Hepatocyte (in vitro differentiated cells): Measurements from ENCODE around the gene CLIP1. TPM values are rescaled to one million over a fixed set of nuclear protein-coding genes. Genes with fewer than 3 reads are reported as not detected.

ENCODE experiments used
- DNase-seq: peaks from one replicate; pipeline ENCODE4 v3.0.0-alpha.2; 2016; ENCODE audit warnings: low spot score
- H2AFZ ChIP-seq: fragments of 200-600 bp; sonication (generic); 2 replicates; pipeline ENCODE4 v1.6.0; 2016; ENCODE audit warnings: antibody characterized with exemption, mild to moderate bottlenecking
- H3K27ac ChIP-seq: fragments of 200-600 bp; sonication (generic); 2 replicates; pipeline ENCODE4 v1.5.1; 2016; ENCODE audit warnings: mild to moderate bottlenecking
- H3K27me3 ChIP-seq: fragments of 200-600 bp; sonication (generic); 2 replicates; pipeline ENCODE4 v1.6.1; 2016
- H3K36me3 ChIP-seq: fragments of 200-600 bp; sonication (generic); replicated peaks from 2 replicates; pipeline ENCODE4 v1.5.1; 2016; ENCODE audit warnings: low read depth; ENCODE audit not compliant: insufficient read depth
- H3K4me1 ChIP-seq: fragments of 200-600 bp; sonication (generic); 2 replicates; pipeline ENCODE4 v1.5.1; 2016; ENCODE audit warnings: mild to moderate bottlenecking, moderate library complexity; ENCODE audit not compliant: insufficient read depth
- H3K4me2 ChIP-seq: fragments of 200-600 bp; sonication (generic); 2 replicates; pipeline ENCODE4 v1.6.0; 2016
- H3K4me3 ChIP-seq: fragments of 200-600 bp; sonication (generic); 2 replicates; pipeline ENCODE4 v1.5.1; 2016; ENCODE audit warnings: mild to moderate bottlenecking
- H3K79me2 ChIP-seq: fragments of 200-600 bp; sonication (generic); 2 replicates; pipeline ENCODE4 v1.6.0; 2017; ENCODE audit warnings: mild to moderate bottlenecking
- H3K9me2 ChIP-seq: fragments of 200-600 bp; sonication (generic); replicated peaks from 2 replicates; pipeline ENCODE4 v1.6.0; 2017; ENCODE audit warnings: mild to moderate bottlenecking; ENCODE audit not compliant: insufficient read depth
- H3K9me3 ChIP-seq: fragments of 200-600 bp; sonication (generic); 2 replicates; pipeline ENCODE4 v1.5.1; 2016; ENCODE audit warnings: low read depth, mild to moderate bottlenecking
- H4K20me1 ChIP-seq: fragments of 200-600 bp; sonication (generic); 2 replicates; pipeline ENCODE4 v1.6.0; 2016; ENCODE audit warnings: mild to moderate bottlenecking; ENCODE audit not compliant: insufficient read depth, poor library complexity, severe bottlenecking
- CTCF ChIP-seq: fragments of 200-600 bp; sonication (generic); IDR thresholded peaks from 2 replicates; pipeline ENCODE4 v1.5.1; 2016; ENCODE audit warnings: antibody characterized with exemption, mild to moderate bottlenecking; ENCODE audit not compliant: poor library complexity
- EZH2 ChIP-seq: fragments of 200-600 bp; sonication (generic); IDR thresholded peaks from 2 replicates; pipeline ENCODE4 v1.6.1; 2016; ENCODE audit warnings: antibody characterized with exemption, mild to moderate bottlenecking, borderline replicate concordance
- EZH2phosphoT487 ChIP-seq: fragments of 200-600 bp; sonication (generic); IDR thresholded peaks from one replicate; pipeline ENCODE4 v1.6.1; 2018; ENCODE audit warnings: antibody characterized with exemption, mild to moderate bottlenecking, low read depth, moderate library complexity; ENCODE audit not compliant: unreplicated experiment, severe bottlenecking
- WGBS: methylation state at CpG from one replicate; pipeline ENCODE4 v1.1.6; 2016; ENCODE audit warnings: low lambda C conversion rate; ENCODE audit errors: missing lambda C conversion rate; 5-methylcytosine and 5-hydroxymethylcytosine counted together
- polyA plus RNA-seq: library from polyadenylated mRNA; unstranded; fragments of >200 nt; fragmentation: Nextera tagmentation; extraction: Ambion mirVana; gene quantifications from 2 replicates; pipeline ENCODE4 v1.2.1, GENCODE V29; 2016
- total RNA-seq: library from RNA; depleted of rRNA; stranded (reverse); fragments of >200 nt; gene quantifications from 2 replicates; pipeline ENCODE4 v1.2.3, GENCODE V29; 2014

Gene CLIP1
- total and polyA plus RNA-seq, 2 experiments from 2014 or later: 38.0 to 45.2 TPM

- no peak overlapping the region for H3K4me3 ChIP-seq
- DNase-seq: no peak
- no peaks in the 10 kb centered on the region for H3K9me2 ChIP-seq
- no peak overlapping the region for H3K27ac ChIP-seq
- WGBS: 92% methylated on average over 8 of the region's 8 CpGs
- H3K4me1 ChIP-seq: no peaks in the 10 kb centered on the region
- H3K79me2 ChIP-seq: no peaks in the 10 kb centered on the region
- no peaks in the 10 kb centered on the region for H3K27me3 ChIP-seq
- no peak for TF ChIP-seq EZH2phosphoT487
- no peak for TF ChIP-seq EZH2
- TF ChIP-seq CTCF: no peak
- H2AFZ ChIP-seq: no peak overlapping the region
- H4K20me1 ChIP-seq: no peaks in the 10 kb centered on the region
- no peaks in the 10 kb centered on the region for H3K9me3 ChIP-seq
- no peaks in the 10 kb centered on the region for H3K36me3 ChIP-seq
- no peak overlapping the region for H3K4me2 ChIP-seq
Measured at GRCh38 chr12:122318607-122319605, 103.6 kb downstream of the CLIP1 start.

- Histone ChIP-seq H3K4me3 (no peak overlapping the region), H3K4me2 (no peak overlapping the region), H2AFZ (no peak overlapping the region), H3K36me3 (no peaks in the 10 kb centered on the region), H3K9me2 (no peaks in the 10 kb centered on the region), H3K27ac (no peak overlapping the region), H3K4me1 (no peaks in the 10 kb centered on the region), H4K20me1 (no peaks in the 10 kb centered on the region), H3K79me2 (no peaks in the 10 kb centered on the region), H3K9me3 (no peaks in the 10 kb centered on the region), H3K27me3 (no peaks in the 10 kb centered on the region)
- TF ChIP-seq CTCF (no peak), EZH2 (no peak), EZH2phosphoT487 (no peak)
- DNase-seq: no peak
- 95% methylated on average over 5 of the region's 5 CpGs for WGBS
Measured at GRCh38 chr12:122312926-122313325, 109.5 kb downstream of the CLIP1 start.

- Histone ChIP-seq H3K9me3 (no peaks in the 10 kb centered on the region), H3K4me1 (no peaks in the 10 kb centered on the region), H3K27me3 (no peaks in the 10 kb centered on the region), H3K27ac (no peak overlapping the region), H4K20me1 (no peaks in the 10 kb centered on the region), H3K36me3 (no peaks in the 10 kb centered on the region), H3K9me2 (no peaks in the 10 kb centered on the region), H2AFZ (no peak overlapping the region), H3K4me2 (no peak overlapping the region), H3K79me2 (no peaks in the 10 kb centered on the region), H3K4me3 (no peak overlapping the region)
- no peak for DNase-seq
- no peak for TF ChIP-seq EZH2phosphoT487
- no peak for TF ChIP-seq CTCF
- no peak for TF ChIP-seq EZH2
- 98% methylated on average over 5 of the region's 5 CpGs for WGBS
Measured at GRCh38 chr12:122311696-122312095, 110.8 kb downstream of the CLIP1 start.
